Hematopoietic multipotent progenitor cell (in vitro differentiated cells): ENCODE results near the gene EEIG1. TPM values are rescaled to one million over a fixed set of nuclear protein-coding genes. Genes with fewer than 3 reads are reported as not detected.
A peak's percentile ranks its signal among the peaks of the same experiment; 100 is the strongest.
"Not testable (repeated sequence)": the region's sequence is repeated elsewhere in the genome, so short reads cannot be mapped to it uniquely, and the experiment has no call there.

Experiments used
- DNase-seq, 3 donors: peaks; one replicate each; pipeline ENCODE4 v3.0.0-alpha.2; 2011 to 2015; ENCODE audit warnings: low read depth in 2 of 3, low spot score in 2 of 3
- total RNA-seq: library from RNA; depleted of rRNA; stranded (reverse); fragments of >200 nt; gene quantifications from one replicate; pipeline ENCODE4 v1.2.3, GENCODE V29; 2012

EEIG1 gene
- 3.8 TPM for total RNA-seq

- DNase-seq = peak; percentile 89 to 97 (median 94)
These were observed at the start of gene EEIG1 for GRCh38 chr9:127980706-127981558. Gene EEIG1, minus strand, starts transcription at chr9:127980989. Its CDS starts 852 bp downstream, at chr9:127980137.

GRCh38 chr9:128027705-128028104, 46.9 kb upstream of the EEIG1 start:
- DNase-seq = no peak

- peak in 1 of 3 donors; percentile 20 for DNase-seq
These were observed 46.2 kb upstream of the EEIG1 start for GRCh38 chr9:128026773-128027541.

- DNase-seq = peak; percentile 77 to 88 (median 79)
These were observed 45.5 kb upstream of the EEIG1 start for GRCh38 chr9:128026255-128026772.

- DNase-seq = no peak
These were observed 44.9 kb upstream of the EEIG1 start for GRCh38 chr9:128025736-128026135.

- no peak for DNase-seq
These were observed 44.0 kb upstream of the EEIG1 start for GRCh38 chr9:128024761-128025308.

- not testable (repeated sequence) for DNase-seq
These were observed 42.9 kb upstream of the EEIG1 start for GRCh38 chr9:128023671-128024070.

GRCh38 chr9:128022886-128023285, 42.1 kb upstream of the EEIG1 start:
- DNase-seq = no peak

- DNase-seq = no peak
These were observed 40.3 kb upstream of the EEIG1 start for GRCh38 chr9:128021098-128021497.

GRCh38 chr9:128020692-128021091, 39.9 kb upstream of the EEIG1 start:
- no peak for DNase-seq

- DNase-seq = no peak
These were observed 34.9 kb upstream of the EEIG1 start for GRCh38 chr9:128015696-128016095.

GRCh38 chr9:128011071-128011817, 30.5 kb upstream of the EEIG1 start:
- peak in 1 of 3 donors; percentile 27 for DNase-seq

- DNase-seq = no peak
These were observed 28.9 kb upstream of the EEIG1 start for GRCh38 chr9:128009639-128010038.

- no peak for DNase-seq
These were observed 27.4 kb upstream of the EEIG1 start for GRCh38 chr9:128008171-128008570.

- DNase-seq = peak; percentile 78 to 92 (median 82)
These were observed 26.9 kb upstream of the EEIG1 start for GRCh38 chr9:128007566-128008138.

GRCh38 chr9:128006332-128006996, 25.7 kb upstream of the EEIG1 start:
- no peak for DNase-seq

- peak in 1 of 3 donors; percentile 15 for DNase-seq
These were observed 25.1 kb upstream of the EEIG1 start for GRCh38 chr9:128005923-128006322.

- DNase-seq = no peak
These were observed 23.3 kb upstream of the EEIG1 start for GRCh38 chr9:128003966-128004604.

GRCh38 chr9:128002959-128003358, 22.2 kb upstream of the EEIG1 start:
- DNase-seq = no peak
